ENCODE measurements around the gene KCNMB2.

GRCh38 chr3:178768072-178768864, 232.0 kb downstream of the KCNMB2 start:
- TF ChIP-seq CTCF (IDR thresholded peaks at IDR 0.05 in 4 of 5, conservative IDR thresholded peaks at IDR 0.05 in 1 of 5) (no peak), POLR2A (IDR thresholded peaks at IDR 0.05) (no peak)

All from gastrocnemius medialis (tissue), 4 donors.